ENCODE results near the gene ASPG. TPM values are rescaled to one million over a fixed set of nuclear protein-coding genes. Genes with fewer than 3 reads are reported as not detected.

ASPG gene
- polyA plus RNA-seq, 1 donor (not counting 4 experiments of a cell fraction or from before 2014, with no cell fraction given): 0.10 TPM

DNA sequence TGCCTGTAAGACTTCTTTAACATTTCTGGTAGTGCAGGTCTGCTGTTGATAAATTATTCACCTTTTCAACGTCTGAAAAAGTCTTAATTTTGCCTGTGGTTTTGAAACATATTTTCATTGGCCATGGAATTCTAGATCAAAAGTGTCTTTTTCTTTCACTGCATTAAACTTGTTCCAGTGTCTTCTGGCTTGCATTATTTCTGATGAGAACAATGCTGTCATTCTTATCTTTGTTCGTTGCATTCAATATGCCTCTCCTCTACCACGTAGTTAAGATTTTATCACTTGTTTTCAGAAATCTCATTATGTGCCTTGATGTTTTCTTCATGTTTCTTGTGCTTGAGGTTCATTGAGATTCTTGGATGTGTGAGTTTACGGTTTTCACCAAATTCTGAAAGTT is 39.5 kb downstream of the ASPG start:
- Histone ChIP-seq H2AFZ (ENCODE audit: control insufficient read depth, low read length) (no peak overlapping the region), H3K9me3 (ENCODE audit: control insufficient read depth, low read depth, low read length) (no peaks in the 10 kb centered on the region), H3K27ac (ENCODE audit: control insufficient read depth, insufficient read depth, low read length) (no peak overlapping the region), H3K36me3 (ENCODE audit: control insufficient read depth in 2 of 2, extremely low read depth in 1 of 2, insufficient read depth in 2 of 2, low read length in 2 of 2) (no peaks in the 10 kb centered on the region), H3K4me3 (ENCODE audit: control insufficient read depth in 2 of 3, extremely low read depth in 1 of 3, insufficient read depth in 2 of 3, low read depth in 1 of 3, low read length in 3 of 3) (no peak overlapping the region), H3K4me2 (ENCODE audit: control insufficient read depth, extremely low read depth, insufficient read depth, low read depth, low read length) (no peak overlapping the region), H3K79me2 (ENCODE audit: control insufficient read depth, insufficient read depth, low read length) (no peaks in the 10 kb centered on the region), H4K20me1 (ENCODE audit: control insufficient read depth, extremely low read depth, insufficient read depth, low read length) (no peaks in the 10 kb centered on the region), H3K9ac (ENCODE audit: control insufficient read depth, extremely low read depth, insufficient read depth, low read length) (no peak overlapping the region), H3K4me1 (ENCODE audit: control insufficient read depth, extremely low read depth, insufficient read depth, low read length) (no peaks in the 10 kb centered on the region), H3K9me1 (ENCODE audit: control insufficient read depth, extremely low read depth, insufficient read depth, low read length) (no peaks in the 10 kb centered on the region), H3K27me3 (ENCODE audit: control insufficient read depth, extremely low read depth, insufficient read depth, low read length) (peaks cover 7% of the 10 kb centered on the region)
- no peak for DNase-seq (ENCODE audit: low read depth, low spot score)
- no peak for FAIRE-seq
- TF ChIP-seq, protein P1, sequence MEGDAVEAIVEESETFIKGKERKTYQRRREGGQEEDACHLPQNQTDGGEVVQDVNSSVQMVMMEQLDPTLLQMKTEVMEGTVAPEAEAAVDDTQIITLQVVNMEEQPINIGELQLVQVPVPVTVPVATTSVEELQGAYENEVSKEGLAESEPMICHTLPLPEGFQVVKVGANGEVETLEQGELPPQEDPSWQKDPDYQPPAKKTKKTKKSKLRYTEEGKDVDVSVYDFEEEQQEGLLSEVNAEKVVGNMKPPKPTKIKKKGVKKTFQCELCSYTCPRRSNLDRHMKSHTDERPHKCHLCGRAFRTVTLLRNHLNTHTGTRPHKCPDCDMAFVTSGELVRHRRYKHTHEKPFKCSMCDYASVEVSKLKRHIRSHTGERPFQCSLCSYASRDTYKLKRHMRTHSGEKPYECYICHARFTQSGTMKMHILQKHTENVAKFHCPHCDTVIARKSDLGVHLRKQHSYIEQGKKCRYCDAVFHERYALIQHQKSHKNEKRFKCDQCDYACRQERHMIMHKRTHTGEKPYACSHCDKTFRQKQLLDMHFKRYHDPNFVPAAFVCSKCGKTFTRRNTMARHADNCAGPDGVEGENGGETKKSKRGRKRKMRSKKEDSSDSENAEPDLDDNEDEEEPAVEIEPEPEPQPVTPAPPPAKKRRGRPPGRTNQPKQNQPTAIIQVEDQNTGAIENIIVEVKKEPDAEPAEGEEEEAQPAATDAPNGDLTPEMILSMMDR (optimal IDR thresholded peaks at IDR 0.05 in 1 of 3, IDR thresholded peaks at IDR 0.05 in 1 of 3, conservative IDR thresholded peaks at IDR 0.05 in 1 of 3; ENCODE audit: extremely low read depth in 1 of 3, insufficient read depth in 2 of 3, low read length in 3 of 3): no peak
- TF ChIP-seq EZH2 (IDR thresholded peaks at IDR 0.05; ENCODE audit: low read length): no peak
- dilution Hi-C loops (cut with MboI; ENCODE audit: extremely low pct_ligation_motif_present, low sequenced_read_pairs): loop anchor here (25.0 kb wide), 1 partner anchor 88 kb away; no protein-coding TSS in a partner anchor

DNA sequence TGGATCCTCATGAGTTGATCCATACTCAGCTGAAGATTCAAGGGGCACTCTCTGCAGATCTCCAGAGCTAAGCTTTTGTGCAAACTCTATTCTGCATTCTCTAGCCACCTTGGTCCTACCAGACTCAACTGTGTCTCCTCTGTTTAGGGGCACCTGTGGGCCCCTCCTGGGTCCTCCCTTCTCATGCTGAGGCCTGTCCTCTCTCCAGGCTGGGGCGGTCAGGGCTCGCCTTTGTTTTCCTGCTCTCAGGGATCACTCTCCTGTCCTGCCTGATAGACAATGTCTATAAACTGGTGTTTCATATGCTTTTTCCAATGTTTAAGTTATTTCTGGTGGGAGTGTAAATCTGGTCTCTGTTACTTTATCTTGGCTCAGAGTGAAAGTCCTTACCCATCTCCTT is 41.3 kb downstream of the ASPG start:
- Histone ChIP-seq H3K9me3 (ENCODE audit: control insufficient read depth, low read depth, low read length) (peaks cover 2% of the 10 kb centered on the region), H2AFZ (ENCODE audit: control insufficient read depth, low read length) (no peak overlapping the region), H3K9me1 (ENCODE audit: control insufficient read depth, extremely low read depth, insufficient read depth, low read length) (no peaks in the 10 kb centered on the region), H3K27me3 (ENCODE audit: control insufficient read depth, extremely low read depth, insufficient read depth, low read length) (peaks cover 6% of the 10 kb centered on the region), H3K4me3 (ENCODE audit: control insufficient read depth in 2 of 3, extremely low read depth in 1 of 3, insufficient read depth in 2 of 3, low read depth in 1 of 3, low read length in 3 of 3) (no peak overlapping the region), H3K36me3 (ENCODE audit: control insufficient read depth in 2 of 2, extremely low read depth in 1 of 2, insufficient read depth in 2 of 2, low read length in 2 of 2) (no peaks in the 10 kb centered on the region), H4K20me1 (ENCODE audit: control insufficient read depth, extremely low read depth, insufficient read depth, low read length) (no peaks in the 10 kb centered on the region), H3K4me2 (ENCODE audit: control insufficient read depth, extremely low read depth, insufficient read depth, low read depth, low read length) (no peak overlapping the region), H3K9ac (ENCODE audit: control insufficient read depth, extremely low read depth, insufficient read depth, low read length) (no peak overlapping the region), H3K4me1 (ENCODE audit: control insufficient read depth, extremely low read depth, insufficient read depth, low read length) (no peaks in the 10 kb centered on the region), H3K27ac (ENCODE audit: control insufficient read depth, insufficient read depth, low read length) (no peak overlapping the region), H3K79me2 (ENCODE audit: control insufficient read depth, insufficient read depth, low read length) (no peaks in the 10 kb centered on the region)
- dilution Hi-C loops (cut with MboI; ENCODE audit: extremely low pct_ligation_motif_present, low sequenced_read_pairs): loop anchor here (25.0 kb wide), 1 partner anchor 89 kb away; no protein-coding TSS in a partner anchor
- no peak for DNase-seq (ENCODE audit: low read depth, low spot score)
- no peak for TF ChIP-seq EZH2 (IDR thresholded peaks at IDR 0.05; ENCODE audit: low read length)
- TF ChIP-seq, protein P1 (optimal IDR thresholded peaks at IDR 0.05 in 1 of 3, IDR thresholded peaks at IDR 0.05 in 1 of 3, conservative IDR thresholded peaks at IDR 0.05 in 1 of 3; ENCODE audit: extremely low read depth in 1 of 3, insufficient read depth in 2 of 3, low read length in 3 of 3): no peak
- no peak for FAIRE-seq

Measured in keratinocyte (primary cell).